ENCODE results near the gene ZNF438. TPM values are rescaled to one million over a fixed set of nuclear protein-coding genes. Genes with fewer than 3 reads are reported as not detected.

The ZNF438 gene
- total and polyA plus RNA-seq, 2 of the 13 experiments (the other 11 are each of a cell fraction or from before 2014, with no cell fraction given) = 0.75 to 0.83 TPM

DNA sequence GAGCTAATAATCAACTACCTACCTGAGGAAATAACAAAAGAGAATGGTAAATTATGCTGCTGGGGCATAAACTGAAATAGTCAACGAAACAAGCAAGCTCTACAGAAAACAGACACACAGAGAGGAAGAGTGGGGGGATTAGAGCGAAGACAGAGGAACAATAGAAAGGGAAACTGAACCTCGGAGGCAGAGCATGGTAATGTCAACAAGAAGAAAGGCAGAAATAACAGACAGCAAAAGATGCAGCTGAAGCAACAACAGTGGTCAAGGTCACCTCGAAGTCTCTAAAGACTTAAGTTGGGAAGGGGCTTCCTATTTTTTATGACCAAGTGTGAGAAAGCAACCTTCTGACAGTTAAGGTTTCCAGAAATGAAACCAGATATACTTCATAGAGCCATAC is 177.0 kb downstream of the ZNF438 start:
- FAIRE-seq = no peak
- no TSS peak for BruUV-seq (replicated peaks)

DNA sequence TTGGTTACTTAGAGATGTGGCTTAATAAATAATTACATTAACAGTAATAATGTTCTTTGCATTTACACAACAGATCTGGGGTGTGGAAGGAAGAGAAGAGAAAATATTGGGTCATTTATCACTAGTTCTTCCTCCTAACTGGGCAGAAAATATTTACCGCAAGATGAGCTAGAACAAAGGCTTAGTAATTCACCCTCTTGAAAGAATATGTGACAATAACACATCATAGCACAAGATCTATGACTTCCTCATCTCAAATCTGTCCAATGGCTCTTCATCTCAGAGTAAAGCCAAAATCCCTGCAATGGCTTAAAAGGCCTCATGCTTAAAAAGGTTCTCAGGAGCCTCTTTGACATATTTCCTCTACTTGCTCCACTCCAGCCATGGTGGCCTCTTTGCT is 178.6 kb downstream of the ZNF438 start:
- FAIRE-seq (no peak), DNase-seq (ENCODE audit: low spot score) (no peak), ATAC-seq (no peak)
- H3K9me3 ChIP-seq (ENCODE audit: low read length) = no peaks in the 10 kb centered on the region
- WGBS (ENCODE audit: low lambda C conversion rate) = 92% methylated on average over 1 of the region's 1 CpG
- BruUV-seq (replicated peaks) = no TSS peak
- intact Hi-C loops (cut with micrococcal nuclease; ENCODE audit: unreplicated experiment) = no loop called here
- H3K79me2 ChIP-seq (ENCODE audit: insufficient read depth, low read length) = no peaks in the 10 kb centered on the region
- H3K27me3 ChIP-seq (ENCODE audit: control insufficient read depth in 1 of 2, insufficient read depth in 2 of 2, low read length in 2 of 2) = no peaks in the 10 kb centered on the region
- H3K4me3 ChIP-seq (replicated peaks in 1 of 3; ENCODE audit: insufficient read depth in 1 of 3, low read depth in 2 of 3, low read length in 3 of 3) = no peak overlapping the region
- in situ Hi-C loops (cut with HindIII; ENCODE audit: extremely low pct_ligation_motif_present, low pct_unique_long_range_greater_than_20kb) = no loop called here
- ChIA-PET POLR2A (no interaction called here), CTCF (ENCODE audit: low intra/inter-chr PET ratio, low total read pairs) (no interaction called here)
- no peaks in the 10 kb centered on the region for H3K4me1 ChIP-seq (ENCODE audit: insufficient read depth, low read length)
- no peaks in the 10 kb centered on the region for H3K36me3 ChIP-seq (replicated peaks in 1 of 2; ENCODE audit: control insufficient read depth in 1 of 2, insufficient read depth in 2 of 2, low read length in 2 of 2)
- H3K9ac ChIP-seq (ENCODE audit: insufficient read depth, low read depth, low read length) = no peak overlapping the region
- no peaks in the 10 kb centered on the region for H4K20me1 ChIP-seq (ENCODE audit: insufficient read depth, low read length)
- no peak overlapping the region for H2AFZ ChIP-seq (ENCODE audit: low read length)
- no peak for TF ChIP-seq ZNF331 (CRISPR knock-in tag; IDR thresholded peaks at IDR 0.05)
- TF ChIP-seq, protein P1, sequence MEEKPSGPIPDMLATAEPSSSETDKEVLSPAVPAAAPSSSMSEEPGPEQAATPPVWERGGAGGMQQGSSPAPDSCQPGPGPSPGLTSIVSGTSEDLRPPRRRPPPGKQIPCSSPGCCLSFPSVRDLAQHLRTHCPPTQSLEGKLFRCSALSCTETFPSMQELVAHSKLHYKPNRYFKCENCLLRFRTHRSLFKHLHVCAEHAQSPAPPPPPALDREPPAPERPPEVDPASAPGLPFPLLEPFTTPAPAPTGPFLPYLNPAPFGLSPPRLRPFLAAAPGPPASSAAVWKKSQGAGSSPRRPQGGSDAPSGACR (CRISPR knock-in tag; IDR thresholded peaks at IDR 0.05) = no peak
- no peak overlapping the region for H3K27ac ChIP-seq (ENCODE audit: extremely low read length, insufficient read depth, low read length)
- no peak overlapping the region for H3K4me2 ChIP-seq (ENCODE audit: low read depth, low read length)

More for the DNA sequence above, 177.0 kb downstream of the ZNF438 start:
- Histone ChIP-seq H3K9me3 (ENCODE audit: low read length) (no peaks in the 10 kb centered on the region), H3K4me2 (ENCODE audit: low read depth, low read length) (no peak overlapping the region), H3K36me3 (replicated peaks in 1 of 2; ENCODE audit: control insufficient read depth in 1 of 2, insufficient read depth in 2 of 2, low read length in 2 of 2) (no peaks in the 10 kb centered on the region), H3K9ac (ENCODE audit: insufficient read depth, low read depth, low read length) (no peak overlapping the region), H3K27me3 (ENCODE audit: control insufficient read depth in 1 of 2, insufficient read depth in 2 of 2, low read length in 2 of 2) (no peaks in the 10 kb centered on the region), H4K20me1 (ENCODE audit: insufficient read depth, low read length) (no peaks in the 10 kb centered on the region), H3K27ac (ENCODE audit: extremely low read length, insufficient read depth, low read length) (no peak overlapping the region), H3K79me2 (ENCODE audit: insufficient read depth, low read length) (no peaks in the 10 kb centered on the region), H2AFZ (ENCODE audit: low read length) (no peak overlapping the region), H3K4me1 (ENCODE audit: insufficient read depth, low read length) (no peaks in the 10 kb centered on the region), H3K4me3 (replicated peaks in 1 of 3; ENCODE audit: insufficient read depth in 1 of 3, low read depth in 2 of 3, low read length in 3 of 3) (no peak overlapping the region)
- intact Hi-C loops (cut with micrococcal nuclease; ENCODE audit: unreplicated experiment) = no loop called here
- 22% methylated on average over 4 of the region's 4 CpGs for WGBS (ENCODE audit: low lambda C conversion rate)
- no peak for TF ChIP-seq KDM5A (IDR thresholded peaks at IDR 0.05; ENCODE audit: borderline replicate concordance, low read length)
- in situ Hi-C loops (cut with HindIII; ENCODE audit: extremely low pct_ligation_motif_present, low pct_unique_long_range_greater_than_20kb) = no loop called here
- CTCF ChIA-PET (ENCODE audit: low intra/inter-chr PET ratio, low total read pairs) = no interaction called here
- POLR2A ChIA-PET = no interaction called here
- DNase-seq (ENCODE audit: low spot score) = no peak
- ATAC-seq = no peak

Measured in HepG2 (cell line).